ENCODE measurements around the gene NEMP1. TPM values are rescaled to one million over a fixed set of nuclear protein-coding genes. Genes with fewer than 3 reads are reported as not detected.

Gene NEMP1
- total and polyA plus RNA-seq, 12 donors, result 1.1 to 6.3 (median 3.6) TPM

GRCh38 chr12:57046947-57047890 lies 31.4 kb downstream of the NEMP1 start:
- 72 to 82% methylated on average over 10 of the region's 10 CpGs for WGBS, 2 donors
- H3K4me3 ChIP-seq, result no peak overlapping the region
- TF ChIP-seq, protein P1, sequence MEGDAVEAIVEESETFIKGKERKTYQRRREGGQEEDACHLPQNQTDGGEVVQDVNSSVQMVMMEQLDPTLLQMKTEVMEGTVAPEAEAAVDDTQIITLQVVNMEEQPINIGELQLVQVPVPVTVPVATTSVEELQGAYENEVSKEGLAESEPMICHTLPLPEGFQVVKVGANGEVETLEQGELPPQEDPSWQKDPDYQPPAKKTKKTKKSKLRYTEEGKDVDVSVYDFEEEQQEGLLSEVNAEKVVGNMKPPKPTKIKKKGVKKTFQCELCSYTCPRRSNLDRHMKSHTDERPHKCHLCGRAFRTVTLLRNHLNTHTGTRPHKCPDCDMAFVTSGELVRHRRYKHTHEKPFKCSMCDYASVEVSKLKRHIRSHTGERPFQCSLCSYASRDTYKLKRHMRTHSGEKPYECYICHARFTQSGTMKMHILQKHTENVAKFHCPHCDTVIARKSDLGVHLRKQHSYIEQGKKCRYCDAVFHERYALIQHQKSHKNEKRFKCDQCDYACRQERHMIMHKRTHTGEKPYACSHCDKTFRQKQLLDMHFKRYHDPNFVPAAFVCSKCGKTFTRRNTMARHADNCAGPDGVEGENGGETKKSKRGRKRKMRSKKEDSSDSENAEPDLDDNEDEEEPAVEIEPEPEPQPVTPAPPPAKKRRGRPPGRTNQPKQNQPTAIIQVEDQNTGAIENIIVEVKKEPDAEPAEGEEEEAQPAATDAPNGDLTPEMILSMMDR (IDR thresholded peaks at IDR 0.05), result no peak
- intact Hi-C loops (cut with DNase I), result no loop called here
- DNase-seq (no peak), ATAC-seq (peak in 7 of 8 donors; percentile 24 to 73 (median 46))
- H3K4me1 ChIP-seq, result peaks cover 0 to 29% (median 0%) of the 10 kb centered on the region in 9 donors
- H3K27ac ChIP-seq, result peak overlapping the region in 3 of 10 donors; percentile 21 to 26 (median 26)
- H3K36me3 ChIP-seq, result no peaks in the 10 kb centered on the region
- peaks cover 0 to 21% (median 6%) of the 10 kb centered on the region in 7 donors for H3K27me3 ChIP-seq
- H3K9me3 ChIP-seq, result no peaks in the 10 kb centered on the region

DNA sequence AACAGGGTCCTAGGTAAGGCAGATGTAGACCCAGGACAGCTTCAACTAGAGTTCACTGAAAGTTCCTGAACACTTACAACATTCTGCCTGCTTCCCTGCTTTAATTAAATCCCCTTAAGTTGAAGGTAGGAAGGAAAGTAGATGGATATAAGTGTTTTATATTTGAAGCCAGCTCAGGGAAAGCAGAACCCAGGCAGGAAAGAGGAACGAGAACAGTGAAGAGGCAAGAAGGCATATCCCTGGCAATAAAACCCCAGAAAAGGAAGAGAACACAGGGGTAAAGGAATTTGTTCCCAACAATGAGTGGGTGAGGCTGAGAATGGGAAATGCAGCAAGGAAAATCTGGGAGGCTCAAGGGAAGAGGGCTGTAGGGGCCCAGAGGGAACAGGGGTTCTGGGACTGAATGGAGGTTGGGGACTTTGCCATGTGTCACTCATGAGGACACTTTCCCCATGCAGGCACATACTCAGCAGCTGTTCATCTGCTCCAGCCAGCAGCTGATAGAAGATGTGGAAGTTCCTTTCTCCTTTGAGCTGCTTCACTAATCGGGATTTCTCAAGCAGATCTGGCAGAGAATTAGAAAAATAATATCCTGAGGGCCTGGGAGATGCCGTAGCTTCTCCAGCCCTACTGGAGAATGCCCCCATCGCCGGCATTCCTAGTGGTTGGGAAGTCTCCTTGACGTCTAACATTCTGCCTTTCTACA lies 32.4 kb downstream of the NEMP1 start:
- Histone ChIP-seq H3K4me1 (peaks cover 0 to 29% (median 0%) of the 10 kb centered on the region in 9 donors), H3K27ac (no peak overlapping the region), H3K27me3 (peaks cover 0 to 24% (median 8%) of the 10 kb centered on the region in 7 donors), H3K36me3 (no peaks in the 10 kb centered on the region), H3K4me3 (no peak overlapping the region), H3K9me3 (no peaks in the 10 kb centered on the region)
- no peak for DNase-seq
- peak in 1 of 8 donors; percentile 36 for ATAC-seq
- TF ChIP-seq, protein P1 (IDR thresholded peaks at IDR 0.05), result no peak
- 62 to 68% methylated on average over 6 of the region's 6 CpGs for WGBS, 2 donors
- intact Hi-C loops (cut with DNase I), result no loop called here

- Histone ChIP-seq H3K4me3 (no peak overlapping the region), H3K9me3 (no peaks in the 10 kb centered on the region), H3K36me3 (no peaks in the 10 kb centered on the region), H3K27ac (no peak overlapping the region), H3K4me1 (peaks cover 0 to 33% (median 0%) of the 10 kb centered on the region in 9 donors), H3K27me3 (peaks cover 0 to 25% (median 10%) of the 10 kb centered on the region in 7 donors)
- no peak for DNase-seq
- TF ChIP-seq, protein P1 (IDR thresholded peaks at IDR 0.05), result no peak
- no peak for ATAC-seq
- WGBS, 2 donors, result 87 to 95% methylated on average over 3 of the region's 3 CpGs
- intact Hi-C loops (cut with DNase I), result no loop called here
Measured at GRCh38 chr12:57044889-57045288, 33.7 kb downstream of the NEMP1 start.

- Histone ChIP-seq H3K4me3 (no peak overlapping the region), H3K4me1 (peaks cover 0 to 33% (median 0%) of the 10 kb centered on the region in 9 donors), H3K27me3 (peaks cover 0 to 25% (median 10%) of the 10 kb centered on the region in 7 donors), H3K9me3 (no peaks in the 10 kb centered on the region), H3K36me3 (no peaks in the 10 kb centered on the region), H3K27ac (no peak overlapping the region)
- TF ChIP-seq, protein P1 (IDR thresholded peaks at IDR 0.05), result no peak
- intact Hi-C loops (cut with DNase I), result no loop called here
- DNase-seq (no peak), ATAC-seq (no peak)
- WGBS, 2 donors, result 83 to 89% methylated on average over 6 of the region's 6 CpGs
Measured at GRCh38 chr12:57044468-57044867, 34.1 kb downstream of the NEMP1 start.
